ENCODE results near the gene MAPK9. TPM values are rescaled to one million over a fixed set of nuclear protein-coding genes. Genes with fewer than 3 reads are reported as not detected.

Gene MAPK9
- total and polyA plus RNA-seq, 7 donors, result 20.5 to 45.7 (median 39.5) TPM

- Histone ChIP-seq H3K4me3 (peak overlapping the region; percentile 4 to 47 (median 42)), H3K27ac (peak overlapping the region in 1 of 4 donors; percentile 22), H3K27me3 (peaks cover 5 to 18% (median 16%) of the 10 kb centered on the region in 3 donors), H3K4me1 (peaks cover 0 to 28% (median 21%) of the 10 kb centered on the region in 4 donors), H3K9me3 (no peaks in the 10 kb centered on the region), H3K36me3 (no peaks in the 10 kb centered on the region)
- intact Hi-C loops (cut with DNase I), result loop anchor here (2.0 kb wide), 1 partner anchor 82 kb away; no protein-coding TSS in a partner anchor
- TF ChIP-seq POLR2A (IDR thresholded peaks at IDR 0.05) (no peak), CTCF (IDR thresholded peaks at IDR 0.05) (no peak), EP300 (IDR thresholded peaks at IDR 0.05) (no peak), POLR2AphosphoS5 (IDR thresholded peaks at IDR 0.05) (no peak)
- WGBS, 2 donors, result 3% methylated on average over 65 of the region's 65 CpGs
- no peak for DNase-seq
Measured at GRCh38 chr5:180208435-180209081, 83.3 kb downstream of the MAPK9 start.

GRCh38 chr5:180208038-180208434 is 83.8 kb downstream of the MAPK9 start:
- no peaks in the 10 kb centered on the region for H3K9me3 ChIP-seq
- WGBS, 2 donors, result 36 to 37% methylated on average over 14 of the region's 14 CpGs
- no peaks in the 10 kb centered on the region for H3K36me3 ChIP-seq
- H3K27me3 ChIP-seq, result peaks cover 5 to 18% (median 16%) of the 10 kb centered on the region in 3 donors
- no peak for TF ChIP-seq EP300 (IDR thresholded peaks at IDR 0.05)
- no peak for TF ChIP-seq POLR2AphosphoS5 (IDR thresholded peaks at IDR 0.05)
- TF ChIP-seq CTCF (IDR thresholded peaks at IDR 0.05), result no peak
- no peak for TF ChIP-seq POLR2A (IDR thresholded peaks at IDR 0.05)
- intact Hi-C loops (cut with DNase I), result loop anchor here (2.0 kb wide), 1 partner anchor 81 kb away; no protein-coding TSS in a partner anchor
- no peak overlapping the region for H3K27ac ChIP-seq
- DNase-seq, result no peak
- H3K4me3 ChIP-seq, result peak overlapping the region; percentile 4 to 47 (median 42)
- peaks cover 0 to 26% (median 18%) of the 10 kb centered on the region in 4 donors for H3K4me1 ChIP-seq

GRCh38 chr5:180207593-180207992 is 84.3 kb downstream of the MAPK9 start:
- Histone ChIP-seq H3K9me3 (no peaks in the 10 kb centered on the region), H3K4me1 (peaks cover 0 to 22% (median 14%) of the 10 kb centered on the region in 4 donors), H3K27me3 (peaks cover 5 to 18% (median 16%) of the 10 kb centered on the region in 3 donors), H3K4me3 (peak overlapping the region in 3 of 4 donors; percentile 8 to 47 (median 40)), H3K36me3 (no peaks in the 10 kb centered on the region), H3K27ac (peak overlapping the region in 3 of 4 donors; percentile 32 to 42 (median 35))
- no peak for TF ChIP-seq POLR2A (IDR thresholded peaks at IDR 0.05)
- no peak for TF ChIP-seq EP300 (IDR thresholded peaks at IDR 0.05)
- 43 to 55% methylated on average over 25 of the region's 25 CpGs for WGBS, 2 donors
- intact Hi-C loops (cut with DNase I), result no loop called here
- DNase-seq, result no peak

GRCh38 chr5:180206993-180207392 is 84.9 kb downstream of the MAPK9 start:
- H3K36me3 ChIP-seq, result no peaks in the 10 kb centered on the region
- H3K4me1 ChIP-seq, result peaks cover 0 to 16% (median 10%) of the 10 kb centered on the region in 4 donors
- H3K9me3 ChIP-seq, result no peaks in the 10 kb centered on the region
- no peak for DNase-seq
- 73 to 87% methylated on average over 11 of the region's 11 CpGs for WGBS, 2 donors
- peaks cover 5 to 18% (median 16%) of the 10 kb centered on the region in 3 donors for H3K27me3 ChIP-seq
- no peak for TF ChIP-seq POLR2AphosphoS5 (IDR thresholded peaks at IDR 0.05)
- no peak for TF ChIP-seq CTCF (IDR thresholded peaks at IDR 0.05)
- no peak for TF ChIP-seq POLR2A (IDR thresholded peaks at IDR 0.05)
- TF ChIP-seq EP300 (IDR thresholded peaks at IDR 0.05), result no peak
- H3K27ac ChIP-seq, result peak overlapping the region in 2 of 4 donors; percentile 32 to 35
- intact Hi-C loops (cut with DNase I), result no loop called here
- peak overlapping the region in 1 of 4 donors; percentile 8 for H3K4me3 ChIP-seq

- TF ChIP-seq POLR2A (IDR thresholded peaks at IDR 0.05) (no peak), EP300 (IDR thresholded peaks at IDR 0.05) (no peak), POLR2AphosphoS5 (IDR thresholded peaks at IDR 0.05) (no peak), CTCF (IDR thresholded peaks at IDR 0.05) (no peak)
- intact Hi-C loops (cut with DNase I), result no loop called here
- Histone ChIP-seq H3K36me3 (no peaks in the 10 kb centered on the region), H3K27me3 (peaks cover 5 to 18% (median 16%) of the 10 kb centered on the region in 3 donors), H3K27ac (no peak overlapping the region), H3K4me1 (peaks cover 0 to 16% (median 10%) of the 10 kb centered on the region in 4 donors), H3K9me3 (no peaks in the 10 kb centered on the region), H3K4me3 (no peak overlapping the region)
- no peak for DNase-seq
- 70 to 88% methylated on average over 1 of the region's 1 CpG for WGBS, 2 donors
Measured at GRCh38 chr5:180205916-180206315, 86.0 kb downstream of the MAPK9 start.
